ENCODE measurements around the gene DMBX1.
A peak's percentile ranks its signal among the peaks of the same experiment; 100 is the strongest.

DMBX1 gene

DNA sequence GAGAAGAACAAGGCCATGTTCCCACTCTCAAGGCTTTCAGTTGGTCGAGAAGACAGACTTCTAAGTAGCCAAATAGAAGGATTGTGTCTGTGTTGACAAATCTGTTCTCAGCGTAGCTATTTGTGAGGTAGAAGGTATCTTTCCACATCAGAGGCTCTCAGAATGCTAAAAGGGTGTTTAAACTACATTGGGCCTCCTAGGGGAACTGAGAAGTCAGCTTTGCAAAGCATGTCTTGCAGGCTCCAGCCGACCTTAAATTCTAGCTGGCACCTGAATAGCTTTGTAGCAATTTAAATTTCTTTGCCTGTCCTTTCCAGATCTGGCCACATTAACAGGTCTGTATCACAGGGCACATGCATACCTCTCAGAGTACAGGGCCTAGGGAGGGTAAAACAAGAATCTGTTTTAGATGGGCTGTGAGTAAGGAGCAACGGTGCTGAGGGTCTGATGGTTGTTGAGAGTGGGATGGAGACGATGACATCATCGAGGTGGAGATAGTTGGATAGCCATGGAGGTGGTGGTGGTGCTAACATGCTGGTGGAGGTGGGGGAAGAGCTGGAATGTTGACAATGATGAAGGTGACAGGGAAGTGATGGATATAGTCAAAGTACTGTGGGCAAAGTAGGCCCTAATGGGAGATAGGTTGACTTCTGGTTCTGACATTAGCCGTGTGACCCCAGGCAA lies 17.0 kb upstream of the DMBX1 start:
- DNase-seq, result no peak
- no peaks in the 10 kb centered on the region for H3K27me3 ChIP-seq
- H3K4me3 ChIP-seq (ENCODE audit: low read depth, low read length), result no peak overlapping the region
- no peaks in the 10 kb centered on the region for H3K4me1 ChIP-seq
- no peaks in the 10 kb centered on the region for H3K36me3 ChIP-seq
- TF ChIP-seq, protein P1, sequence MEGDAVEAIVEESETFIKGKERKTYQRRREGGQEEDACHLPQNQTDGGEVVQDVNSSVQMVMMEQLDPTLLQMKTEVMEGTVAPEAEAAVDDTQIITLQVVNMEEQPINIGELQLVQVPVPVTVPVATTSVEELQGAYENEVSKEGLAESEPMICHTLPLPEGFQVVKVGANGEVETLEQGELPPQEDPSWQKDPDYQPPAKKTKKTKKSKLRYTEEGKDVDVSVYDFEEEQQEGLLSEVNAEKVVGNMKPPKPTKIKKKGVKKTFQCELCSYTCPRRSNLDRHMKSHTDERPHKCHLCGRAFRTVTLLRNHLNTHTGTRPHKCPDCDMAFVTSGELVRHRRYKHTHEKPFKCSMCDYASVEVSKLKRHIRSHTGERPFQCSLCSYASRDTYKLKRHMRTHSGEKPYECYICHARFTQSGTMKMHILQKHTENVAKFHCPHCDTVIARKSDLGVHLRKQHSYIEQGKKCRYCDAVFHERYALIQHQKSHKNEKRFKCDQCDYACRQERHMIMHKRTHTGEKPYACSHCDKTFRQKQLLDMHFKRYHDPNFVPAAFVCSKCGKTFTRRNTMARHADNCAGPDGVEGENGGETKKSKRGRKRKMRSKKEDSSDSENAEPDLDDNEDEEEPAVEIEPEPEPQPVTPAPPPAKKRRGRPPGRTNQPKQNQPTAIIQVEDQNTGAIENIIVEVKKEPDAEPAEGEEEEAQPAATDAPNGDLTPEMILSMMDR (IDR thresholded peaks at IDR 0.05; ENCODE audit: low read depth, low read length), result no peak
- no peaks in the 10 kb centered on the region for H3K9me3 ChIP-seq

DNA sequence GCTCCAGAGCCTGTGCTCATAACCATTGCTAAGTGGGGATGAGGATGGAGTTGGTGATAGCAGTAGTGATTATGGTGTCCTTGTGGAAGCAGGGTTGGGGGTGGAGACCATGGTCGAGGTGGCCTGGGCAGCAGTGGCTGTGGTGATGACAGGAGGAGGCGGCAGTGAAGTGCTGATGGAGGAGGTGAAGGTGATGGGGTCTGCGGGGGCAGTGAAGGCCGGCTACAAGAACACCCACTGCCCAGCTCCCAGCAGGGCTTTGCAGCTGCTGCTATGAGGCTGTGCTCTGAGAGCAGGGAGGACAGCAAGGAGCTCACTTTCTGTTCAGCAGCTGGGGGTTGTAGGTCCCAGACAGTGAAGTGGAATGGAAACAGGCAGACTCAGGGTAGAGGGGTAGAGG lies 15.6 kb upstream of the DMBX1 start:
- H3K9me3 ChIP-seq, result no peaks in the 10 kb centered on the region
- H3K27me3 ChIP-seq, result no peaks in the 10 kb centered on the region
- TF ChIP-seq, protein P1 (IDR thresholded peaks at IDR 0.05; ENCODE audit: low read depth, low read length), result no peak
- H3K4me1 ChIP-seq, result no peaks in the 10 kb centered on the region
- H3K4me3 ChIP-seq (ENCODE audit: low read depth, low read length), result no peak overlapping the region
- H3K36me3 ChIP-seq, result no peaks in the 10 kb centered on the region
- DNase-seq, result no peak

DNA sequence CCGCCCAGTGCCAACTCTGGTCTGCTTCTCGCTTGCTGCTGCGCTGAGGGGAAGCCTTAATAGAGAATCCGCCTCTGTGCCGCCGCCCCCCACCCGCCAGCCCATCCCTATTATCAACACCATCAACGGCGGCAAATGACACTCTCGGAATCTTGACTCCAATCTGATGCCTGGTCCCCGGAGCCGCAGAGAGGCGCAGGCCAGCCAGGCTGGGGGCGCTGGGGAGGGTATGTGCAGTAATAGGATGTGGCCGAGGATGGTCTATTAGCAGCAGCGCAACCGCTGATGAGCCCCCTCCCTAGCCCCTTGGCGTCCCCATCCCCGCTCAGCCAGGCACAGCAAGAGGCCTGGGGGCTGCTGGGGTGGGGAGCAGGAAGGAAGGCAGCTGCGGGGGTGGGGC lies 15.1 kb upstream of the DMBX1 start:
- Histone ChIP-seq H3K9me3 (no peaks in the 10 kb centered on the region), H3K4me1 (no peaks in the 10 kb centered on the region), H3K36me3 (no peaks in the 10 kb centered on the region), H3K4me3 (ENCODE audit: low read depth, low read length) (no peak overlapping the region), H3K27me3 (no peaks in the 10 kb centered on the region)
- DNase-seq, result no peak
- TF ChIP-seq, protein P1 (IDR thresholded peaks at IDR 0.05; ENCODE audit: low read depth, low read length), result no peak

DNA sequence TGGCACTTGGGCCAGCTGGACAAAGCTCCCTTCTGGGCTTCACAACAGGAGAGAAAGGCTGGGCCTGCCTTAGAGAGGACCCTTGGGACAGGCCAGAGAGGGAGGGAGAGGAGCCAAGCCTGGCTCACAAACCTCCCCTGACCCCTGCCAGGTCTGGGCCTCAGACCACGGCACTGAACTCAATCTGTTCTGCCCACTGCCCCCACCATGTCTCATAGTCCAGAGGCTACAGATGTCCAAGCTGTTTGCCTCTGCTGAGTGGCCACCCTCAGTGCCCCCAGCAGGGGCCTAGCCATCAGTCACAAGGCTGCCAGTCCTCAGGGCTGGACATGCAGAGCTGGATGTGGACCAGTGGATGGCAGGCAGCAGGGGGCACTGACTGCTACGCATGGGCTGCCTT lies 13.0 kb upstream of the DMBX1 start:
- TF ChIP-seq, protein P1 (IDR thresholded peaks at IDR 0.05; ENCODE audit: low read depth, low read length), result no peak
- DNase-seq, result no peak
- Histone ChIP-seq H3K27me3 (no peaks in the 10 kb centered on the region), H3K4me1 (no peaks in the 10 kb centered on the region), H3K9me3 (no peaks in the 10 kb centered on the region), H3K36me3 (no peaks in the 10 kb centered on the region), H3K4me3 (ENCODE audit: low read depth, low read length) (no peak overlapping the region)

DNA sequence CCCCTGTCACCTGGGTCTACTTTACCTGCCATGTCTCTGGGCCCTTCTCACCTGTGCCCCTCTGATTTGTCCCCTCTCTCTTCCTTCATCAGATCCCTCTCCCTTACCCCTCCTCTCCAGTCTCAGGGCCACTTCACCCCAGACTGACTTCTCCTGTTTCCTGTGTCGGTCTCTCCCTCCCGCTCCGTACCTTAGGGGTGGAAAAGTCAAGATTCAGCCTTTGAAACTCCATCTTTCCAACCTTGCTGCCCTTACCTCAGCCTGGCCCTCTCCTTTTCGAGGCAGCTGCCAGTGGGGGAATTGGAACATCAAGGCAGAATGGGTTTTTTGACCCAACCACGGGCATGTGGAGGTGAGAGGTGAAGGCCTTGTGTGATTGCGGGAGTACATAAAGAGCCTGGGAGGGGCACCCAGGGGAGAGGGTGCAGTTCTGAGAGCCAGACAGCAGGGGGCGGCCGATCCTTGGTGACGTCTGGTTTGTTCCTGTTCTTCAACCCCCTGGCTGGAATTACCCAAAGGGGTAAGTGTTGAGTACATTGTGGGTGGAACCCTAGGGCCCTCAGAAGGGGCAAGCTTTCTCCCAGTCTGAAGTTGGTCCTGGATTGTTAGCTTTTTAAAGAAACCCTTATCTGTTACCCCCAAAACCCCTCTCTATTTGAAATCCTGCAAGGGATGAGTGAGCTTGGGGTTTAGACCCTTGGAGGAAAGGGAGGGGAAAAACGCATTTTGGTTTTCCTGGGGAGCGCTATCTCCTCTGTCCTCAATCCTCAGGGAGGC lies 12.3 kb upstream of the DMBX1 start:
- TF ChIP-seq, protein P1 (IDR thresholded peaks at IDR 0.05; ENCODE audit: low read depth, low read length), result peak; percentile 67
- H3K27me3 ChIP-seq, result no peaks in the 10 kb centered on the region
- no peaks in the 10 kb centered on the region for H3K4me1 ChIP-seq
- no peaks in the 10 kb centered on the region for H3K9me3 ChIP-seq
- H3K36me3 ChIP-seq, result no peaks in the 10 kb centered on the region
- no peak overlapping the region for H3K4me3 ChIP-seq (ENCODE audit: low read depth, low read length)
- DNase-seq, result peak; percentile 56
